ENCODE data around the gene GPR162. TPM values are rescaled to one million over a fixed set of nuclear protein-coding genes. Genes with fewer than 3 reads are reported as not detected.

GPR162 gene
- total and polyA plus RNA-seq, 12 donors: 1.1 to 42.6 (median 5.1) TPM

- DNase-seq: peak in 1 of 7 donors; percentile 54
- H3K27me3 ChIP-seq: peaks cover 4% of the 10 kb centered on the region
- WGBS, 4 donors: 63 to 73% (median 70%) methylated on average over 3 to 12 of the region's 12 CpGs
- H3K4me1 ChIP-seq (replicated peaks in 1 of 2): peaks cover 6 to 15% of the 10 kb centered on the region in 2 donors
- TF ChIP-seq CTCF (IDR thresholded peaks at IDR 0.05): no peak
- TF ChIP-seq POLR2A (IDR thresholded peaks at IDR 0.05): no peak
- H3K27ac ChIP-seq: no peak overlapping the region
- no peaks in the 10 kb centered on the region for H3K36me3 ChIP-seq (replicated peaks in 1 of 2)
- no peak overlapping the region for H3K4me3 ChIP-seq
- H3K9me3 ChIP-seq (replicated peaks in 1 of 3): no peaks in the 10 kb centered on the region
- intact Hi-C loops (cut with DNase I): loop anchor here (5.0 to 10.0 kb wide), 2 partner anchors 79 to 91 kb away; no protein-coding TSS in a partner anchor
Measured at GRCh38 chr12:6823182-6824084, 1.8 kb downstream of the GPR162 start.

GRCh38 chr12:6824085-6824775 lies 2.6 kb downstream of the GPR162 start:
- Histone ChIP-seq H3K9me3 (replicated peaks in 1 of 3) (no peaks in the 10 kb centered on the region), H3K36me3 (replicated peaks in 1 of 2) (no peaks in the 10 kb centered on the region), H3K27me3 (peaks cover 4% of the 10 kb centered on the region), H3K4me1 (replicated peaks in 1 of 2) (peaks cover 6 to 15% of the 10 kb centered on the region in 2 donors), H3K4me3 (no peak overlapping the region), H3K27ac (no peak overlapping the region)
- peak in 1 of 7 donors; percentile 65 for DNase-seq
- intact Hi-C loops (cut with DNase I): loop anchor here (5.0 to 10.0 kb wide), 2 partner anchors 79 to 92 kb away; no protein-coding TSS in a partner anchor
- TF ChIP-seq CTCF (IDR thresholded peaks at IDR 0.05) (no peak), POLR2A (IDR thresholded peaks at IDR 0.05) (no peak)
- WGBS, 4 donors: 70 to 84% (median 79%) methylated on average over 14 to 37 of the region's 37 CpGs

GRCh38 chr12:6824901-6825381 lies 3.3 kb downstream of the GPR162 start:
- intact Hi-C loops (cut with DNase I): loop anchor here (5.0 to 10.0 kb wide), 2 partner anchors 80 to 93 kb away; no protein-coding TSS in a partner anchor
- Histone ChIP-seq H3K9me3 (replicated peaks in 1 of 3) (no peaks in the 10 kb centered on the region), H3K27ac (no peak overlapping the region), H3K4me3 (no peak overlapping the region), H3K36me3 (replicated peaks in 1 of 2) (no peaks in the 10 kb centered on the region), H3K4me1 (replicated peaks in 1 of 2) (peaks cover 6 to 15% of the 10 kb centered on the region in 2 donors), H3K27me3 (peaks cover 4% of the 10 kb centered on the region)
- WGBS, 4 donors: 29 to 45% (median 36%) methylated on average over 11 to 12 of the region's 12 CpGs
- TF ChIP-seq POLR2A (IDR thresholded peaks at IDR 0.05) (no peak), CTCF (IDR thresholded peaks at IDR 0.05) (no peak)
- no peak for DNase-seq
